ENCODE results near the gene PRKAR2A.

Gene PRKAR2A

GRCh38 chr3:48859206-48859605, 11.5 kb upstream of the PRKAR2A start:
- Histone ChIP-seq H3K4me3 (ENCODE audit: low read depth, low read length) (no peak overlapping the region), H3K9ac (ENCODE audit: low read length) (no peak overlapping the region), H3K4me1 (ENCODE audit: control insufficient read depth, insufficient read depth, low read length) (no peaks in the 10 kb centered on the region), H3K27ac (ENCODE audit: low read depth, low read length) (no peak overlapping the region), H3K9me3 (ENCODE audit: control insufficient read depth, insufficient read depth, low read depth, low read length) (no peaks in the 10 kb centered on the region), H3K36me3 (ENCODE audit: control insufficient read depth, insufficient read depth, low read length) (no peaks in the 10 kb centered on the region), H3K27me3 (ENCODE audit: control insufficient read depth, insufficient read depth, low read length) (no peaks in the 10 kb centered on the region)

- H3K36me3 ChIP-seq (ENCODE audit: control insufficient read depth, insufficient read depth, low read length): no peaks in the 10 kb centered on the region
- no peaks in the 10 kb centered on the region for H3K4me1 ChIP-seq (ENCODE audit: control insufficient read depth, insufficient read depth, low read length)
- no peak overlapping the region for H3K9ac ChIP-seq (ENCODE audit: low read length)
- H3K27ac ChIP-seq (ENCODE audit: low read depth, low read length): no peak overlapping the region
- no peaks in the 10 kb centered on the region for H3K27me3 ChIP-seq (ENCODE audit: control insufficient read depth, insufficient read depth, low read length)
- H3K9me3 ChIP-seq (ENCODE audit: control insufficient read depth, insufficient read depth, low read depth, low read length): no peaks in the 10 kb centered on the region
- H3K4me3 ChIP-seq (ENCODE audit: low read depth, low read length): no peak overlapping the region
Measured at GRCh38 chr3:48858709-48859108, 11.0 kb upstream of the PRKAR2A start.

GRCh38 chr3:48857641-48858040, 10.0 kb upstream of the PRKAR2A start:
- Histone ChIP-seq H3K36me3 (ENCODE audit: control insufficient read depth, insufficient read depth, low read length) (no peaks in the 10 kb centered on the region), H3K27me3 (ENCODE audit: control insufficient read depth, insufficient read depth, low read length) (no peaks in the 10 kb centered on the region), H3K4me1 (ENCODE audit: control insufficient read depth, insufficient read depth, low read length) (no peaks in the 10 kb centered on the region), H3K9ac (ENCODE audit: low read length) (no peak overlapping the region), H3K4me3 (ENCODE audit: low read depth, low read length) (no peak overlapping the region), H3K9me3 (ENCODE audit: control insufficient read depth, insufficient read depth, low read depth, low read length) (no peaks in the 10 kb centered on the region), H3K27ac (ENCODE audit: low read depth, low read length) (no peak overlapping the region)

GRCh38 chr3:48856469-48856868, 8.8 kb upstream of the PRKAR2A start:
- H3K4me1 ChIP-seq (ENCODE audit: control insufficient read depth, insufficient read depth, low read length): no peaks in the 10 kb centered on the region
- no peak overlapping the region for H3K9ac ChIP-seq (ENCODE audit: low read length)
- no peaks in the 10 kb centered on the region for H3K36me3 ChIP-seq (ENCODE audit: control insufficient read depth, insufficient read depth, low read length)
- no peaks in the 10 kb centered on the region for H3K27me3 ChIP-seq (ENCODE audit: control insufficient read depth, insufficient read depth, low read length)
- no peak overlapping the region for H3K4me3 ChIP-seq (ENCODE audit: low read depth, low read length)
- H3K9me3 ChIP-seq (ENCODE audit: control insufficient read depth, insufficient read depth, low read depth, low read length): no peaks in the 10 kb centered on the region
- no peak overlapping the region for H3K27ac ChIP-seq (ENCODE audit: low read depth, low read length)

GRCh38 chr3:48855681-48856447, 8.2 kb upstream of the PRKAR2A start:
- H3K9ac ChIP-seq (ENCODE audit: low read length): no peak overlapping the region
- no peaks in the 10 kb centered on the region for H3K4me1 ChIP-seq (ENCODE audit: control insufficient read depth, insufficient read depth, low read length)
- H3K36me3 ChIP-seq (ENCODE audit: control insufficient read depth, insufficient read depth, low read length): no peaks in the 10 kb centered on the region
- H3K9me3 ChIP-seq (ENCODE audit: control insufficient read depth, insufficient read depth, low read depth, low read length): no peaks in the 10 kb centered on the region
- no peak overlapping the region for H3K4me3 ChIP-seq (ENCODE audit: low read depth, low read length)
- H3K27me3 ChIP-seq (ENCODE audit: control insufficient read depth, insufficient read depth, low read length): no peaks in the 10 kb centered on the region
- H3K27ac ChIP-seq (ENCODE audit: low read depth, low read length): no peak overlapping the region

- no peaks in the 10 kb centered on the region for H3K36me3 ChIP-seq (ENCODE audit: control insufficient read depth, insufficient read depth, low read length)
- no peak overlapping the region for H3K27ac ChIP-seq (ENCODE audit: low read depth, low read length)
- H3K4me1 ChIP-seq (ENCODE audit: control insufficient read depth, insufficient read depth, low read length): peaks cover 6% of the 10 kb centered on the region; the same call in 1 of the 2 replicates
- H3K4me3 ChIP-seq (ENCODE audit: low read depth, low read length): no peak overlapping the region
- no peaks in the 10 kb centered on the region for H3K27me3 ChIP-seq (ENCODE audit: control insufficient read depth, insufficient read depth, low read length)
- H3K9ac ChIP-seq (ENCODE audit: low read length): no peak overlapping the region
- no peaks in the 10 kb centered on the region for H3K9me3 ChIP-seq (ENCODE audit: control insufficient read depth, insufficient read depth, low read depth, low read length)
Measured at GRCh38 chr3:48852151-48852550, 4.5 kb upstream of the PRKAR2A start.

- Histone ChIP-seq H3K27me3 (ENCODE audit: control insufficient read depth, insufficient read depth, low read length) (no peaks in the 10 kb centered on the region), H3K36me3 (ENCODE audit: control insufficient read depth, insufficient read depth, low read length) (no peaks in the 10 kb centered on the region), H3K9ac (ENCODE audit: low read length) (no peak overlapping the region), H3K4me1 (ENCODE audit: control insufficient read depth, insufficient read depth, low read length) (peaks cover 9% of the 10 kb centered on the region), H3K27ac (ENCODE audit: low read depth, low read length) (no peak overlapping the region), H3K4me3 (ENCODE audit: low read depth, low read length) (no peak overlapping the region), H3K9me3 (ENCODE audit: control insufficient read depth, insufficient read depth, low read depth, low read length) (no peaks in the 10 kb centered on the region)
Measured at GRCh38 chr3:48851407-48851806, 3.7 kb upstream of the PRKAR2A start.

GRCh38 chr3:48848816-48849515, 1.3 kb upstream of the PRKAR2A start:
- peaks cover 12% of the 10 kb centered on the region for H3K4me1 ChIP-seq (ENCODE audit: control insufficient read depth, insufficient read depth, low read length)
- no peak overlapping the region for H3K9ac ChIP-seq (ENCODE audit: low read length)
- H3K27ac ChIP-seq (ENCODE audit: low read depth, low read length): no peak overlapping the region
- H3K27me3 ChIP-seq (ENCODE audit: control insufficient read depth, insufficient read depth, low read length): no peaks in the 10 kb centered on the region
- no peak overlapping the region for H3K4me3 ChIP-seq (ENCODE audit: low read depth, low read length)
- H3K9me3 ChIP-seq (ENCODE audit: control insufficient read depth, insufficient read depth, low read depth, low read length): no peaks in the 10 kb centered on the region
- H3K36me3 ChIP-seq (ENCODE audit: control insufficient read depth, insufficient read depth, low read length): no peaks in the 10 kb centered on the region

- Histone ChIP-seq H3K4me1 (ENCODE audit: control insufficient read depth, insufficient read depth, low read length) (peaks cover 12% of the 10 kb centered on the region), H3K9me3 (ENCODE audit: control insufficient read depth, insufficient read depth, low read depth, low read length) (no peaks in the 10 kb centered on the region), H3K4me3 (ENCODE audit: low read depth, low read length) (peak overlapping the region; percentile 58), H3K27me3 (ENCODE audit: control insufficient read depth, insufficient read depth, low read length) (no peaks in the 10 kb centered on the region), H3K27ac (ENCODE audit: low read depth, low read length) (no peak overlapping the region; the same call in 1 of the 2 replicates), H3K9ac (ENCODE audit: low read length) (peak overlapping the region; percentile 50), H3K36me3 (ENCODE audit: control insufficient read depth, insufficient read depth, low read length) (no peaks in the 10 kb centered on the region)
Measured at GRCh38 chr3:48847053-48847503, 596 bp downstream of the PRKAR2A start.

- peak overlapping the region; percentile 22; the same call in 1 of the 2 replicates for H3K4me3 ChIP-seq (ENCODE audit: low read depth, low read length)
- no peak overlapping the region for H3K27ac ChIP-seq (ENCODE audit: low read depth, low read length)
- no peaks in the 10 kb centered on the region for H3K27me3 ChIP-seq (ENCODE audit: control insufficient read depth, insufficient read depth, low read length)
- H3K4me1 ChIP-seq (ENCODE audit: control insufficient read depth, insufficient read depth, low read length): peaks cover 12% of the 10 kb centered on the region
- H3K9me3 ChIP-seq (ENCODE audit: control insufficient read depth, insufficient read depth, low read depth, low read length): no peaks in the 10 kb centered on the region
- H3K9ac ChIP-seq (ENCODE audit: low read length): no peak overlapping the region
- no peaks in the 10 kb centered on the region for H3K36me3 ChIP-seq (ENCODE audit: control insufficient read depth, insufficient read depth, low read length)
Measured at GRCh38 chr3:48845170-48845569, 2.5 kb downstream of the PRKAR2A start.

GRCh38 chr3:48837163-48837562, 10.5 kb downstream of the PRKAR2A start:
- Histone ChIP-seq H3K4me3 (ENCODE audit: low read depth, low read length) (no peak overlapping the region), H3K9me3 (ENCODE audit: control insufficient read depth, insufficient read depth, low read depth, low read length) (no peaks in the 10 kb centered on the region), H3K9ac (ENCODE audit: low read length) (no peak overlapping the region), H3K27ac (ENCODE audit: low read depth, low read length) (no peak overlapping the region), H3K27me3 (ENCODE audit: control insufficient read depth, insufficient read depth, low read length) (no peaks in the 10 kb centered on the region), H3K36me3 (ENCODE audit: control insufficient read depth, insufficient read depth, low read length) (no peaks in the 10 kb centered on the region), H3K4me1 (ENCODE audit: control insufficient read depth, insufficient read depth, low read length) (no peaks in the 10 kb centered on the region)
